ENCODE measurements around the gene PCDHA8. TPM values are rescaled to one million over a fixed set of nuclear protein-coding genes. Genes with fewer than 3 reads are reported as not detected.

The PCDHA8 gene
- total and polyA plus RNA-seq, 2 of the 8 experiments (the other 6 are each of a cell fraction or from before 2014, with no cell fraction given) = 0.14 to 0.52 TPM

- CTCF ChIA-PET (ENCODE audit: partially characterized antibody) = interaction anchor here (0.7 to 5.5 kb wide), 6 partner anchors 8 to 47 kb away, joined by 3 to 49 read pairs (median 5); partner anchors contain the start of genes PCDHA11 and PCDHA4
These were observed 18.7 kb upstream of the PCDHA8 start for GRCh38 chr5:140822281-140822629.

More at GRCh38 chr5:140822281-140822629, 18.7 kb upstream of the PCDHA8 start:
- TF ChIP-seq MAFK (IDR thresholded peaks at IDR 0.05; ENCODE audit: low read depth, low read length) = no peak
- no peak for TF ChIP-seq E2F6 (IDR thresholded peaks at IDR 0.05)
- TF ChIP-seq TEAD4 (IDR thresholded peaks at IDR 0.05; ENCODE audit: low read depth, low read length) = no peak
- no peak for TF ChIP-seq RAD21 (IDR thresholded peaks at IDR 0.05 in 1 of 2, conservative IDR thresholded peaks at IDR 0.05 in 1 of 2; ENCODE audit: low read depth in 2 of 2, low read length in 2 of 2)
- no peak for TF ChIP-seq ASH2L (IDR thresholded peaks at IDR 0.05; ENCODE audit: low read length)
- no peak for TF ChIP-seq CTCF (IDR thresholded peaks at IDR 0.05; ENCODE audit: control extremely low read depth in 1 of 3, insufficient read depth in 1 of 3, low read depth in 1 of 3, low read length in 3 of 3)
- no peak for TF ChIP-seq RFX5 (IDR thresholded peaks at IDR 0.05; ENCODE audit: borderline replicate concordance, low read depth, low read length)
- no peak overlapping the region for H4K8ac ChIP-seq (ENCODE audit: extremely low read depth, insufficient read depth, low read length)
- H3K27ac ChIP-seq (ENCODE audit: low read depth, low read length) = no peak overlapping the region
- H3K4me2 ChIP-seq (ENCODE audit: insufficient read depth in 1 of 2, low read depth in 2 of 2, low read length in 2 of 2) = no peak overlapping the region
- DNase-seq (ENCODE audit: low read depth in 1 of 2, low spot score in 2 of 2) = no peak
- no peak overlapping the region for H3K56ac ChIP-seq (replicated peaks; ENCODE audit: insufficient read length, low read depth, low read length)
- POLR2A ChIA-PET (ENCODE audit: partially characterized antibody) = no interaction called here
- no peak overlapping the region for H2BK15ac ChIP-seq (ENCODE audit: low read length)
- no peaks in the 10 kb centered on the region for H3K27me3 ChIP-seq (replicated peaks in 1 of 4; ENCODE audit: control insufficient read depth in 3 of 4, extremely low read depth in 1 of 4, insufficient read depth in 3 of 4, low read length in 3 of 4)
- H2BK12ac ChIP-seq (ENCODE audit: low read depth, low read length) = no peak overlapping the region
- H3K14ac ChIP-seq (ENCODE audit: insufficient read length) = no peak overlapping the region
- H3K36me3 ChIP-seq (ENCODE audit: control insufficient read depth in 2 of 4, insufficient read depth in 4 of 4, low read length in 3 of 4) = peaks cover 0 to 3% (median 0%) of the 10 kb centered on the region in 4 experiments; a peak in 1 of 8 replicates
- WGBS, 2 experiments (ENCODE audit: extremely low coverage in 1 of 2, insufficient coverage in 1 of 2, insufficient read length in 1 of 2, insufficient replicate concordance in 2 of 2, low coverage in 1 of 2, low lambda C conversion rate in 2 of 2, missing lambda C conversion rate in 1 of 2) = 88% methylated on average over 6 of the region's 6 CpGs; no CpG with 5 or more reads in 1 of the 2 experiments
- H2BK20ac ChIP-seq (ENCODE audit: low read length) = no peak overlapping the region
- H2AK5ac ChIP-seq (ENCODE audit: low read depth, low read length) = no peak overlapping the region
- H3K79me1 ChIP-seq (ENCODE audit: low read depth, low read length) = no peaks in the 10 kb centered on the region
- H3K4ac ChIP-seq (replicated peaks; ENCODE audit: insufficient read length, low read depth, low read length) = no peak overlapping the region
- H3K23me2 ChIP-seq (ENCODE audit: low read depth, low read length) = no peaks in the 10 kb centered on the region
- H2BK5ac ChIP-seq (ENCODE audit: low read depth, low read length) = no peak overlapping the region
- no peak overlapping the region for H4K5ac ChIP-seq (ENCODE audit: insufficient read length, low read depth, low read length)
- no peak overlapping the region for H3K23ac ChIP-seq (ENCODE audit: insufficient read length)
- H3K4me3 ChIP-seq (ENCODE audit: extremely low read depth in 1 of 4, insufficient read depth in 2 of 4, low read depth in 3 of 4, low read length in 4 of 4) = no peak overlapping the region
- H3K79me2 ChIP-seq (ENCODE audit: control insufficient read depth in 1 of 2, insufficient read depth in 2 of 2, low read length in 2 of 2) = no peaks in the 10 kb centered on the region
- no peak overlapping the region for H2AFZ ChIP-seq (ENCODE audit: low read length)
- H3K9me3 ChIP-seq (ENCODE audit: insufficient read depth in 2 of 2, low read depth in 1 of 2, low read length in 1 of 2) = peaks cover 0 to 7% of the 10 kb centered on the region in 2 experiments; a peak in 1 of 4 replicates
- H3K4me1 ChIP-seq (replicated peaks in 1 of 4; ENCODE audit: control insufficient read depth in 3 of 4, insufficient read depth in 4 of 4, low read length in 3 of 4) = no peaks in the 10 kb centered on the region
- peaks cover 0 to 3% of the 10 kb centered on the region in 2 experiments for H4K20me1 ChIP-seq (replicated peaks in 1 of 2; ENCODE audit: control insufficient read depth in 1 of 2, insufficient read depth in 2 of 2, low read length in 2 of 2)
- H3K9ac ChIP-seq (replicated peaks in 1 of 4; ENCODE audit: extremely low read depth in 1 of 4, low read depth in 3 of 4, low read length in 3 of 4) = no peak overlapping the region
- no peak overlapping the region for H2BK120ac ChIP-seq (replicated peaks; ENCODE audit: low read depth, low read length)
- no peak overlapping the region for H4K91ac ChIP-seq (replicated peaks; ENCODE audit: insufficient read length, low read length)
- no peak for FAIRE-seq
- no peak overlapping the region for H3K18ac ChIP-seq (ENCODE audit: extremely low read depth, low read length)
